ENCODE data around the gene LRRC36.

Gene LRRC36

DNA sequence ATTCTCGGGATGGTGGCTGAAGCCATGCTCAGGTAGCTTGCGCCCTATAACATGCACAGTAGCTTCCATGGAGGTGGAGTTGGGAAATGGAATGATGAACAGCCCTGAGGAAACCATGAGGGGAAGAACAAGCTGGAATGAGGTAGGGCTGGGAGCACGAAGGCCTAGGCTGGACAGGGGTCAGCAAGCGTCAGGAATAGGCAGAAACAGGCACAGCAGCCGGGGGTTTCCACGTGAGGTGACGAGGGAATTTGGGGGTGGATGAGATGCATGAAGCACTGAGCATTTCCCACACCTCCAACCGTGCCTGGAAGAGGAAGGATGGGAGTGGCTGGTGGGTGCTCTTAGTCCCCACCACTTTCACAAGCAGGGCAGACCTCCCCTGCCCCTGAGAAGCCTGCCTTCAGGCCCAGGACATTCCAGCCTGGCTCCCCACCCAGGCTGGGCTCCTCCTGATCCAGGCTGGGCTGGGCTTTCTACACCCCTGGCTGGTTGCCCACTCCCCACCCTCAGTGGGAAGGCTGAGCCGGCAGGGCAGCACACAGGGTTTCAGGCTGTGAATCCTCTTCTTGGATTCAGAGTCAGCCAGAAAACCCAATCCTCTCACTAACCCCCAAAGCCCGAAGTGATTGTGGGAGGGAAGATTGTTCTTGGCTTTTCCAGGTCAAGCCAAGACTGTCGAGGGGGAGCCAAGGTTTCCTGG, 25.4 kb upstream of the LRRC36 start:
- no peaks in the 10 kb centered on the region for H3K4me1 ChIP-seq (ENCODE audit: control insufficient read depth, low read depth, low read length)
- H3K27me3 ChIP-seq (ENCODE audit: control insufficient read depth, insufficient read depth, low read length) = no peaks in the 10 kb centered on the region
- H3K36me3 ChIP-seq (ENCODE audit: control insufficient read depth, low read depth, low read length) = no peaks in the 10 kb centered on the region
- H3K9me3 ChIP-seq (ENCODE audit: control insufficient read depth, low read depth, low read length) = no peaks in the 10 kb centered on the region
- no peak overlapping the region for H3K27ac ChIP-seq (ENCODE audit: low read length)
- H3K9ac ChIP-seq (ENCODE audit: low read length) = no peak overlapping the region
- H3K4me3 ChIP-seq (ENCODE audit: low read length) = no peak overlapping the region

GRCh38 chr16:67302076-67302475, 24.5 kb upstream of the LRRC36 start:
- Histone ChIP-seq H3K4me3 (ENCODE audit: low read length) (no peak overlapping the region), H3K4me1 (ENCODE audit: control insufficient read depth, low read depth, low read length) (no peaks in the 10 kb centered on the region), H3K27me3 (ENCODE audit: control insufficient read depth, insufficient read depth, low read length) (no peaks in the 10 kb centered on the region), H3K9me3 (ENCODE audit: control insufficient read depth, low read depth, low read length) (no peaks in the 10 kb centered on the region), H3K27ac (ENCODE audit: low read length) (no peak overlapping the region), H3K36me3 (ENCODE audit: control insufficient read depth, low read depth, low read length) (no peaks in the 10 kb centered on the region), H3K9ac (ENCODE audit: low read length) (no peak overlapping the region)

GRCh38 chr16:67302970-67303369, 23.6 kb upstream of the LRRC36 start:
- Histone ChIP-seq H3K9ac (ENCODE audit: low read length) (no peak overlapping the region), H3K4me3 (ENCODE audit: low read length) (no peak overlapping the region), H3K4me1 (ENCODE audit: control insufficient read depth, low read depth, low read length) (no peaks in the 10 kb centered on the region), H3K27ac (ENCODE audit: low read length) (no peak overlapping the region), H3K27me3 (ENCODE audit: control insufficient read depth, insufficient read depth, low read length) (no peaks in the 10 kb centered on the region), H3K36me3 (ENCODE audit: control insufficient read depth, low read depth, low read length) (no peaks in the 10 kb centered on the region), H3K9me3 (ENCODE audit: control insufficient read depth, low read depth, low read length) (no peaks in the 10 kb centered on the region)

- H3K9me3 ChIP-seq (ENCODE audit: control insufficient read depth, low read depth, low read length) = no peaks in the 10 kb centered on the region
- no peak overlapping the region for H3K9ac ChIP-seq (ENCODE audit: low read length)
- no peaks in the 10 kb centered on the region for H3K27me3 ChIP-seq (ENCODE audit: control insufficient read depth, insufficient read depth, low read length)
- H3K27ac ChIP-seq (ENCODE audit: low read length) = no peak overlapping the region
- H3K4me1 ChIP-seq (ENCODE audit: control insufficient read depth, low read depth, low read length) = no peaks in the 10 kb centered on the region
- no peaks in the 10 kb centered on the region for H3K36me3 ChIP-seq (ENCODE audit: control insufficient read depth, low read depth, low read length)
- no peak overlapping the region for H3K4me3 ChIP-seq (ENCODE audit: low read length)
Observed at GRCh38 chr16:67304020-67304419, 22.6 kb upstream of the LRRC36 start.

DNA sequence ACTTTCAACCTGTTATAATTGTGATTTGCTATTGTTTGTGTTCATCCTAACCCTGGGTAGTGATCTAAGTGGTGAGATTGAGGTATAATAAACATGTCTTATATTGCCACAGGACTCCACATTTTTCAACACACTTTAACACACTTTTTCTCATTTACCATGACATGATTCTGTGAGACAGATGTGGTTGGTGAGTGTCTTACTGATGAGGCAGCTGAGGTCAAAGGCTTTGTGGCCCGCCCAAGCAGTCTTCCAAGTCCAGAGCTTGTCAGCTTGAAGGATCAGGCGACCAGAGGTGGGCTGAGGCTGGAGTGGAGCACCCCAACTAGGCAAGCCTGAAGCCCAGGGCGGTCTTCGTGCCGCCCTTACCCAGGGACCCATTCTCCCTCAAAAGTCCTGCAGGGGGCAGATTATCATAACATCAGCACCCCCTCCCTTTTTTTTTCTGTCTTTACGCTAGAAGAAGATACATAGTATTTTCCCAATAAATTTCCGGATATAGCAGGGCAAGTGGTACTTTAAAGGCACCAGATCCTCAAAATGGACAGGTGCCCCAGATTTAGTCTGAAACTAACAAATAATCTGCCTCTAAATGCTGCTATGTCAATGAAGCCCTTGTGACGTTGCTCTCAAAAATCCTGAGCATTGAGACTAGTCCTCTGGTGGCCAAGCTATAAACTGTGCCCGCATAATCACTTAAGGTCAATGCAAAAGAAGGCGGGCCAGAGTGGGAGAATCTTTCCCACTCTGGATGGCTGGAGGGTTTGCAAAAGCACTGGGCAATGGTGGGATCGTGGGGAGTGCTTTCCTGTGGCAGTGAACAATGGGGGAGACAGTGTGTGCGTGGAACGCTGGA, 21.2 kb upstream of the LRRC36 start:
- no peaks in the 10 kb centered on the region for H3K4me1 ChIP-seq (ENCODE audit: control insufficient read depth, low read depth, low read length)
- H3K4me3 ChIP-seq (ENCODE audit: low read length) = no peak overlapping the region
- no peaks in the 10 kb centered on the region for H3K36me3 ChIP-seq (ENCODE audit: control insufficient read depth, low read depth, low read length)
- H3K9ac ChIP-seq (ENCODE audit: low read length) = no peak overlapping the region
- H3K27ac ChIP-seq (ENCODE audit: low read length) = no peak overlapping the region
- H3K27me3 ChIP-seq (ENCODE audit: control insufficient read depth, insufficient read depth, low read length) = no peaks in the 10 kb centered on the region
- H3K9me3 ChIP-seq (ENCODE audit: control insufficient read depth, low read depth, low read length) = no peaks in the 10 kb centered on the region

GRCh38 chr16:67310561-67310960, 16.1 kb upstream of the LRRC36 start:
- Histone ChIP-seq H3K27ac (ENCODE audit: low read length) (no peak overlapping the region), H3K9ac (ENCODE audit: low read length) (no peak overlapping the region), H3K27me3 (ENCODE audit: control insufficient read depth, insufficient read depth, low read length) (no peaks in the 10 kb centered on the region), H3K9me3 (ENCODE audit: control insufficient read depth, low read depth, low read length) (no peaks in the 10 kb centered on the region), H3K36me3 (ENCODE audit: control insufficient read depth, low read depth, low read length) (no peaks in the 10 kb centered on the region), H3K4me3 (ENCODE audit: low read length) (no peak overlapping the region), H3K4me1 (ENCODE audit: control insufficient read depth, low read depth, low read length) (no peaks in the 10 kb centered on the region)

DNA sequence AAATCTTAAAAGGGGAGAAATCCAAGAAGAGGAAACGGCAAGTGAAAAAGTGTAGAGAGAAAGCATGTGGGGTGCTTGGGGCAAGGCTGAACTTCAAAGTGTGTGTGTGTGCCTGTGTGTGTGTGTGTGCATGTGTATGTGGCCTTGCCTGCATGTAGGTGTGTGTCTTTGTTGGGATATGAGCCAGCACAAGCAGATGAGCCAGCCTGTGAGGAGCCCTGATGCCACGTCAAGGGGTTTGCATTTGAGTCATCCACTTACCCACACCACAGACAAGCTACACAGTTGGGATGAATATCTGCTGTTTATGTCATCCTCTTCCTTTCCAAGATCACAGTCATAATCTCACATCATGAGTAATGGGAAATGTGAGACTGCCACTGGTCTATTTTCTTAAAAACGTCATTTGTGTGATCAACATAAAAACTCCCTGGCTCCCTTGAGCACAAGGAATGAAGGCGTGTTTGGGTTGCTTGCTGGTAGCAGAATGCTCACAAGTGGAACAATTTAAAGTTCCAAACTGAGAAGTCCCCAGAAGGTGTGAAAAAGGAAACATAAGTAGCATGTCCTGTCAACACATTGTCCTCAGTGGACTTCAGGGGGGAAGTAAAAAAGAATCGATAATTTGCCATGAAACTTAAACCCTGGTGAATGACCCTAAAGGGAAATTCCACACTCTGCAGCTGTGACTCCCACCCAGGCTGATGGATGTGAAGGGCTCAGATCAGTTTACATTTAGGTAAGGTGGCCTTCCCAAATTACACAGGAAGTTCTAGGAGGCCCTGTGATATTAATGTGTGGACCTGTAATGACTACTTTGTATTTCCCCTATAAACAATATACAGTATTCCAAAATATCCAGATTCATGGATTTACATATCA, 14.8 kb upstream of the LRRC36 start:
- H3K9me3 ChIP-seq (ENCODE audit: control insufficient read depth, low read depth, low read length) = no peaks in the 10 kb centered on the region
- no peaks in the 10 kb centered on the region for H3K36me3 ChIP-seq (ENCODE audit: control insufficient read depth, low read depth, low read length)
- H3K27ac ChIP-seq (ENCODE audit: low read length) = no peak overlapping the region
- H3K4me3 ChIP-seq (ENCODE audit: low read length) = no peak overlapping the region
- no peak overlapping the region for H3K9ac ChIP-seq (ENCODE audit: low read length)
- H3K4me1 ChIP-seq (ENCODE audit: control insufficient read depth, low read depth, low read length) = no peaks in the 10 kb centered on the region
- no peaks in the 10 kb centered on the region for H3K27me3 ChIP-seq (ENCODE audit: control insufficient read depth, insufficient read depth, low read length)

DNA sequence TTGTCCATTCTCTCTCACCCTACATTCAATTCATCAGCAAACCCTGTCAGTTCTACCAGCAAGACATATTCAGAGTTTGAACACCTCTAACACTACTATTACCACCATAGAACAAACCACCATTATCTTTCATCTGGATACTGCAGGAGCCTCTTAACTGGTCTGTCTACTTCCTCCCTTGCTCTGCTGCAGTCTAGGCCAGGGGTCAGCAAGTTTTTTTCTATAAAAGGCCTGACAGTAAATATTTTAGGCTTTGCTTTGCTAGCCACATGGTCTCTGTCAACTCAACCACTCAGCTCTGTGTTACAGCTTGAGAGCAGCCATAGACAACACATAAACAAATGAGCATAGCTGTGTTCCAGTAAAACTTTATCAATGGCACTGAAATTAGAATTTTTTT, 13.9 kb upstream of the LRRC36 start:
- H3K27ac ChIP-seq (ENCODE audit: low read length) = no peak overlapping the region
- no peaks in the 10 kb centered on the region for H3K4me1 ChIP-seq (ENCODE audit: control insufficient read depth, low read depth, low read length)
- H3K36me3 ChIP-seq (ENCODE audit: control insufficient read depth, low read depth, low read length) = no peaks in the 10 kb centered on the region
- H3K27me3 ChIP-seq (ENCODE audit: control insufficient read depth, insufficient read depth, low read length) = no peaks in the 10 kb centered on the region
- H3K4me3 ChIP-seq (ENCODE audit: low read length) = no peak overlapping the region
- H3K9ac ChIP-seq (ENCODE audit: low read length) = no peak overlapping the region
- H3K9me3 ChIP-seq (ENCODE audit: control insufficient read depth, low read depth, low read length) = no peaks in the 10 kb centered on the region

DNA sequence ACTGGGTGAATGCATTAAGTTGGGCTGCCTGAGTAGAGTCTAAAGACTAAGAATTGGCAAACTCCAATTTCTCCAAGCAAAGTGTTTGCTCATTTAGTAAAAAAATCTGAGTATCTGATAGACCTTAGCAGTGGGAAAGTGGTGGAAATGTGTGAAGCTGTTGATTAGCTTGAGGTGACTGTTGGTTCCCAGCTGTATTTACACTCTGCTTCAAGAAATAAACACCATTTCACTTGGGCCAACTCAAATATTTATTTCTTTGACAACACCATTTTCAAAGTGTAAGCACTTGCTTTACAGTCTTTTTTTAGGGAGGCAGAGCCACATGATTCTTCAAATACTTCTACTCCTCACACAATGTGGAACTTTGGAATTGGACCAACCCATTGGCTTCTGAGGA, 8.8 kb upstream of the LRRC36 start:
- no peaks in the 10 kb centered on the region for H3K9me3 ChIP-seq (ENCODE audit: control insufficient read depth, low read depth, low read length)

GRCh38 chr16:67326115-67326471, 522 bp upstream of the LRRC36 start:
- Histone ChIP-seq H3K27me3 (ENCODE audit: control insufficient read depth, insufficient read depth, low read length) (peaks cover 18% of the 10 kb centered on the region), H3K9ac (ENCODE audit: low read length) (no peak overlapping the region), H3K36me3 (ENCODE audit: control insufficient read depth, low read depth, low read length) (no peaks in the 10 kb centered on the region), H3K9me3 (ENCODE audit: control insufficient read depth, low read depth, low read length) (no peaks in the 10 kb centered on the region), H3K4me1 (ENCODE audit: control insufficient read depth, low read depth, low read length) (no peaks in the 10 kb centered on the region), H3K27ac (ENCODE audit: low read length) (no peak overlapping the region), H3K4me3 (ENCODE audit: low read length) (peak overlapping the region; percentile 48)

More for the DNA sequence above, 8.8 kb upstream of the LRRC36 start:
- H3K27me3 ChIP-seq (ENCODE audit: control insufficient read depth, insufficient read depth, low read length) = peaks cover 3% of the 10 kb centered on the region
- H3K4me3 ChIP-seq (ENCODE audit: low read length) = no peak overlapping the region
- H3K27ac ChIP-seq (ENCODE audit: low read length) = no peak overlapping the region
- no peaks in the 10 kb centered on the region for H3K36me3 ChIP-seq (ENCODE audit: control insufficient read depth, low read depth, low read length)
- peaks cover 3% of the 10 kb centered on the region for H3K4me1 ChIP-seq (ENCODE audit: control insufficient read depth, low read depth, low read length)
- no peak overlapping the region for H3K9ac ChIP-seq (ENCODE audit: low read length)

- Histone ChIP-seq H3K9me3 (ENCODE audit: control insufficient read depth, low read depth, low read length) (no peaks in the 10 kb centered on the region), H3K27me3 (ENCODE audit: control insufficient read depth, insufficient read depth, low read length) (peaks cover 15% of the 10 kb centered on the region), H3K9ac (ENCODE audit: low read length) (no peak overlapping the region), H3K4me1 (ENCODE audit: control insufficient read depth, low read depth, low read length) (no peaks in the 10 kb centered on the region), H3K36me3 (ENCODE audit: control insufficient read depth, low read depth, low read length) (no peaks in the 10 kb centered on the region), H3K27ac (ENCODE audit: low read length) (no peak overlapping the region), H3K4me3 (ENCODE audit: low read length) (no peak overlapping the region)
Observed at GRCh38 chr16:67327743-67328142, 1.1 kb downstream of the LRRC36 start.

Data from iPS-18a (cell line).